Measurements from ENCODE around the gene DLX4.

- TF ChIP-seq CTCF (IDR thresholded peaks at IDR 0.05) (no peak), EZH2 (IDR thresholded peaks at IDR 0.05; ENCODE audit: borderline replicate concordance, insufficient read depth, low read depth, low read length, poor library complexity, severe bottlenecking) (no peak)
Measured at GRCh38 chr17:50023520-50023919, 54.5 kb downstream of the DLX4 start.
